Stimulated activated CD4-positive, alpha-beta T cell treated with anti-CD3 and anti-CD28 coated beads, Interleukin-12 subunit alpha, Interleukin-12 subunit beta, amount 100 ng/mL, for 24 hours (primary cell): ENCODE data around the gene BMF.
"Not testable (repeated sequence)": the region's sequence is repeated elsewhere in the genome, so short reads cannot be mapped to it uniquely, and the experiment has no call there.

Experiments used
- DNase-seq, 2 experiments: peaks; one replicate each; pipeline ENCODE4 v3.0.0-alpha.2; 2020; ENCODE audit warnings: low read depth in 2 of 2

BMF gene

DNA sequence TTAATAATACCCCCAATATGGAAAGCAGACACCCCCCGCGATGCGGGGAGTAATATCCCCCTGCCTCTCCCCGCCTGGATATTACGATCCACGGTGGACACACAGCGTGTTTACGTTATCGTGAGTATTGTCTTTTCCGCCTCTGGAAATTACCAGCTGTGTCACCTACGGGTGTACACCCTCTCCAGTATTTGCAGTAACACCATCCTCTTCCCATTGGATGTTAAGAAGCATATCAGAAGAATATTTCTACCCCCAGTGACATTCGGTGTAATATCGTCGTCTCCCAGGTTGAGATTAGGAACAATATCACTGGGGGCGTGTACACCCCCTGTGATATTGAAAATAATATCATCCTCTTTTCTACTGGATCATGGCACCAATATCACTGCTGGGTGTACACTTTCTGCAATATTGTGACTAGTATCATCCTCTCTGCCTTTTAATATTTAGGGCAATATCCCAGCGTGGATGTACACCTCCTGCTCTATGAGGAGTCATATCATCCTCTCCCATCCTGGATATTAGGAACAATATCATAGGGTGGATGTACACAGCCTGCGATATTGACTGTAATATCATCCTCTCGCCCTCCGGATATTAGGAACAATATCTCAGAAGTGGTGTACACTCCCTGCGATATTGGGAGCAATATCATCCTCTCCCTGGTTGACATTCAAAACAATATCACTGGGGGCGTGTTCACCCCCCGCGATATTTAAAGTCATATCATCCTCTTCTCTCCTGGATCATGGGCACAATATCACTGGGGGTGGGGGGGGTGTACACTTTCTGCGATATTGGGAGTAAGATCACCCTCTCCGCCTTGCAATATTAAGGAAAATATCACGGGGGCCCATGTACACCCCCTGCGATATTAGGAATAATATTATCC lies 20.3 kb upstream of the BMF start:
- DNase-seq = no peak

DNA sequence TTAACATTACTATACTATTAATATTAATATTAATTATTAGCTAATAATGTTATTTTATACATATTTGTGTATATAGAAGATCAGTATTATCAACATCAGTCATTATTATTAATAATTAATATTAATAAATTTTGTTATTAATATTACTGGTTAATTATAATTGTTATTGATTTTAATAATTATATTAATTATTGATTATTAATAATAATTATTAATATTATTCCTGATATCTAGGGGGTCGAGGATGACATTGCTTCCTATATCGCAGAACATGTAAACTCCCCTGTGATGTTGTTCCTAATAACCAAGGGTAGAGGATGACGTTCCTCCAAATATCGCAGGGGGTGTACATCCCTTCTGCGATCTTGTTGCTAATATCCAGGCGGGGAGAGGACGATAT lies 17.3 kb upstream of the BMF start:
- no peak for DNase-seq

DNA sequence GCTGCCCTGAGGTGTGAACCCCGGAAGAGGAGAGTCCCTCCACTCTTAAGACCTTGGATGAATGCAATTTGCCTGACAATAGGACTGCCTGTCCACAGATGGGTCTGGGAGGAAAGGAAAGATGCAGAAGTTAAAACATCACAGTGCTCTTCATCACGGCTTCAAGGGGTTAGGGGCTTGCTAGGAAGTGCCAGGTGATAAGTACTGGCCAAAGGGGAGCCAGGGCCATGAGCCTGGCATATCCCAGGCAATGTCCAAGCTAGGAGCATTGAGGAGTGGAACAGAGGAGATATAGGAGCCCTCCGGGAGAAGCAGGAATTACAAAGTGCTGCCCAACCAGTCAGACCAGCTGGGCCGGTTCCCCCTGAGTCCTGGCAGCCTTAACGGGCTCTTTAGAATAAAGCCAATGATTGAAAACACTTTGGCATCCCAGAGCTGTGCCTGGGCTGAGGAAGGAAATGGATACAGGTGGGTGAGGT lies 16.2 kb upstream of the BMF start:
- DNase-seq = not testable (repeated sequence)

DNA sequence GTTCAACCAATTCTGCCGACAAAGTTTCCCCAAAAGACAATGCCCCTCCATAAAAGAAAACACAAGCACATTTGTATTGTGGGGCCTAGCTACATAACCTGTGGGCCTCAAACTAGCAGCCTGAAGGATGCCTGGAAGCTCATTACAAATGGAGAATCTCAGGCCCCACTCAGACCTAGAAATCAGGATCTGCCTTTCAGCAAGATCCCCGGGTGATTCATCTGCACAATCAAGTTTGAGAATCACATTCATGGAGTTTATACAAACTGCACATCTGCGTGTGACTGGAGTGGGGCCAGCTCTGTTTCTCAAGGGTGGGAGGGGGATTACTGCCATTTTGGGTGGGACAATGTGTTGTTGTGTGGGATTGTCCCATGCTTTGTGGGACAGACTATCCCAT lies 15.7 kb upstream of the BMF start:
- not testable (repeated sequence) for DNase-seq

DNA sequence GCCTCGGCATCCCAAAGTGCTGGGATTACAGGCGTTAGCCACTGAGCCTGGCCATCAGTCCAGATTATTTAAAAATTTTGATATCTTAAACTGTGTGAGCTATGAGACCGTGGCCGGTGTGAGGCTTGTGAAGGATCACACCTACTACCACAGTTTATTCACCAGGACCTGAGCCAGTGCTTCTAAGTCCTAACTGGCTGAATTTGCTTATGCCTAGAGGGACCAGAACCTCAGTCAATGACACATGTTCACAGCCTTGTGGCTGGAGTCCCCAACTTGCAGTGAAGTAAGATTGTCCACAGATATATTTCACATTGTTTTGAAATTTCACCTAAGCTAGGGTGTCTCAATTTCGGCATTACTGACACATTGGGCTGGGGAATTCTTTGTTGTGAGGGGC lies 15.2 kb upstream of the BMF start:
- not testable (repeated sequence) for DNase-seq

DNA sequence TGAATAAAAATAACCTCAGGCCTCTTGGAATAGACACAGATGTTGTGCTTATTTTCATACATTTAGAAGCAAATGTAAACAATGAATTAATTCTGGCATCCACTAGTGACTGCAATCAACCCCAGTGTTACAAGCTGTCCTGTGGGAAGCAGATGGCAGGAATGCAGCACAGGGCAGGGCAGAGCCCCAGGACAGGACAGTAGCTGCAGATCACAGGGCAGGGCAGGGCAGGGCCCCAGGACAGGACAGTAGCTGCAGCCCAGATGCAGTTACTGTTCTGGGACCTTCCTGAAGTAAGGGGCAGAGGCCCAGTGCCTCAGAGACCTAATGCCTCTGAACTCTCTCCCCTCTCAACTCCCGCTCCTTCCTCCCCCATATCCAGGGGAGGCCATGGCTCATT lies 14.3 kb upstream of the BMF start:
- not testable (repeated sequence) for DNase-seq

DNA sequence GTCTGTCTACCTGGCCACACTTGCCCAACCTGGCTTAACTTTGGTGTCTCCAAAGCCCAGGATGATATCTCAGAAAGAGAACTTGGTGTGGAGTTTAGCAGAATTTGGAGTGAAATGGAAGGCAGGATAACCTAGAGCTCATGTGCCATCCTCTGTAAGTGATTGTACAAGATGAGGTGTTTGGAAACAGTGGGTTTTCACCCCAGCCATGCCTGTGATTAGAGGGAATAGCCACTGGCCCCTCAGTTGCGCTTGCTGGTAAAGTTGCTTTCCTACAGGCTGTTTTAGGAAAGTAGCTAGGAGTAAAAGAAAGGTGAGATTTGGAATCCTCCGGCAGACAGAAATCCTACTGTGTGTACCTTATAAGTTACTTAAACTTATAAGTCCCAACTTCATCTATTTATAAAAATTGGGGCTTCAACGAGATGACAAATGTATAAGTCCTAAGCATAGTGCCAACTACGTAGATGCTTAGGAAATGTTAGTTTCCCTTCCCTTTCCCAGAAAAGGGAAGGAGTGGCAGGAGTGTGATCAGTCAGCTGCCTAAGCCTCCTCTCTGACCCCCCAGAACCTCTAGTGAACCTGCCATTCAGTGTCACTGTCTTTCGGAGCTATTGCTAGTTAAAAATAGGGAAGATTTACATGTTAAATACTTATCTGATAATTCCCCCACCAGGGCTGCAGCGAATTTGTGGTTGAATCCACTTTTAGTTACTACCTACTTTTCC lies 13.4 kb upstream of the BMF start:
- DNase-seq = no peak

DNA sequence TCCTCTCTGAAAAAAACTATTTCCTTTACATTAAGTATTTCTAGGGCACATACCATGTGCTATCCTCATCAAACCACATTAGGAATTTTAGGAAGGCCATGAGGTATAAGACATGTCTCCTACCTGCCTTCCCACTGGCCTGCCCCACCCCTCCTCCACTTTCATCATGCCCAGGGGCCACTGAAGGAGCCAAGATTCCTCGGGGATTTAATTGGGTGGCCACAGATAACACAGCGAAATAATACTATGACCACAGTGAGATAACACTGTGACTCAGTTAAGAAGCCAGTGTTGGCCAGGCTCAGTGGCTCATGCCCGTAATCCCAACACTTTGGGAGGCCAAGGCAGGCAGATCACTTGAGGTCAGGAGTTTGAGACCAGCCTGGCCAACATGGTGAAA lies 9.8 kb upstream of the BMF start:
- no peak for DNase-seq

DNA sequence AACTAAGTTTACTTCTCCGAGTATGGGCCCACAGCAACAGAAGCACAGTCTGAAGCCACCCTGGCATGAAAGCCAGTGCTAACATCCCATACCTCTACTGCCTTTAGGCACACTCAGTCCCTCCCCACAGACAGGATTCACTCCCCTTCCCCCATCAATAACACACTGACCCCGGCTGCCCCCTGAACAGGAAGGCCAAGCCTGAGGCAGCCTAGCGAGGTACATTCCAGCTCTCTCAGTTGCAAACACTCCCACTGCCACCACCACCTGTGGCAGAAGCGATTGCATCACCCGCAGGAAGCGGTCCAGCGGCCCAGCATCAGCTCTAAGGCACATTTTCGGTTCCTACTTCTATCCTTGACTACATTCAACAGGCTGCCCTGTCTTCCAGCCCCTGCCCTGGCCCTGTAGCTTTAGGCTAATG lies 7.0 kb upstream of the BMF start:
- DNase-seq = no peak

DNA sequence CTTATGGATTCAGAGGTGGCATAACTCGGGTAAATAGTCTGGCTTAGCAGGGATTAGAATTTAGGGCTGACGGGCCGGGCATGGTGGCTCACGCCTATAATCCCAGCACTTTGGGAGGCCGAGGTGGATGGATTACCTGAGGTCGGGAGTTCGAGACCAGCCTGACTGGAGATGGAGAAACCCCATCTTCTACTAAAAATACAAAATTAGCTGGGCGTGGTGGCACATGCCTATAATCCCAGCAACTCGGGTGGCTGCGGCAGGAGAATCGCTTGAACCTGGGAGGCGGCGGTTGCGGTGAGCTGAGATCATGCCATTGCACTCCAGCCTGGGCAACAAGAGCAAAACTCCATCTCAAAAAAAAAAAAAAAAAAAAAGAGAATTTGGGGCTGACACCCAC lies 6.4 kb upstream of the BMF start:
- not testable (repeated sequence) for DNase-seq

DNA sequence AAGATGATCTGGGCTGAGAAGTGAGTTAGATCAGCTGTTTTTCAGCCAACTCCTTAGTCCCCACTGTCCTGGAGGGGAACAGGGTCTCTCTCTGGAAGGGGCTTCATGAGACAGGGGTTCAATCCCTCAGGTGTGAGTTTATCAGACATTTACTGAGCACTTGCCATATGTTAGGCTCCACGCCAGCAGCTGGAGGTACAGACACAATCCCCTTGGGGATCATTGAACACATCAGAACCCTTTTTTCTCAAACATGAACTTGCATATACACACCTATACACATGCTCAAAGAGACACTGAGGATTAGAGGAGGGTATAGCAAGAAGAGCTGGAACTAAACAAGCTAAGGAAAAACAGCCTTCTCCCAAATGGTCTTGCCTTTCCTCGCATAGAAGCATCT lies 5.5 kb upstream of the BMF start:
- no peak for DNase-seq

DNA sequence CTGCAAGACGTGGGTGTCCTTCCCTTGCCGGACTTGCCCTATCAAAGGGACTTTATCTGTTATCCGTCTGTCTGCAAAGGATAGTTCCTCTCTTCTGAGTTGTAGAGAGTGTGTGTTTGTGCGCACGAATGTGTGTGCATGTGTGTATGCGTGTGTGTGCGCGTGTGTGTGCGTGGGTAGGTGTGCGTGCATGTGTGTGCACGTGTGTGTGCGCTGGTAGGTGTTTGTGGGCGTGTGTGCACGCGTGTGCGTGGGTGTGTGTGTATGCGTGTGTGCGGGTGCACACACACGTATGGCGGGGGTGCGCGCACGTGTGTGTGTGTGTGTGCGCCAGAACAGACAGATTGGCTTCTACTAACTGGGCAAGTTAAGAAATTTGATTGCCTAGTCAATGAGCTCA lies 4.1 kb upstream of the BMF start:
- DNase-seq = no peak

DNA sequence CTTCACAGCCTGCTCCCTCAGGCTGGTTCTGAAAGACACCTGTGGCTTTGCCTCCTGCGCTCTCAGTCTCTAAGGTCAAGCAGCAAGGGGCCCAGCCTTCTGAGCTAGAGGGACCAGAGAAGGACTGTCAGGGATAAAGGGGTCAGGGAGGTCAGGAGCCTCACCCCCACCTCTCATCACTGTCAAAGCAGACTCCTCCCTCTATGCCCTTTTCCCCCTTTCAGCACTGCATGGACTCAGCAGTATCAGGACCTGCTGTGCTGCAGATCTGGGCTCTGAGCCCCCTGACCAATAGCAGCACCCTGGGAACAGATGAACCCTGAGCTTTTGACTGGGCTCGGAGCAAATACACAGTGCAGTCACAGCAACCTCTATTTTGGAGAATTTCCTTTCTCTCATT lies 3.2 kb upstream of the BMF start:
- no peak for DNase-seq

DNA sequence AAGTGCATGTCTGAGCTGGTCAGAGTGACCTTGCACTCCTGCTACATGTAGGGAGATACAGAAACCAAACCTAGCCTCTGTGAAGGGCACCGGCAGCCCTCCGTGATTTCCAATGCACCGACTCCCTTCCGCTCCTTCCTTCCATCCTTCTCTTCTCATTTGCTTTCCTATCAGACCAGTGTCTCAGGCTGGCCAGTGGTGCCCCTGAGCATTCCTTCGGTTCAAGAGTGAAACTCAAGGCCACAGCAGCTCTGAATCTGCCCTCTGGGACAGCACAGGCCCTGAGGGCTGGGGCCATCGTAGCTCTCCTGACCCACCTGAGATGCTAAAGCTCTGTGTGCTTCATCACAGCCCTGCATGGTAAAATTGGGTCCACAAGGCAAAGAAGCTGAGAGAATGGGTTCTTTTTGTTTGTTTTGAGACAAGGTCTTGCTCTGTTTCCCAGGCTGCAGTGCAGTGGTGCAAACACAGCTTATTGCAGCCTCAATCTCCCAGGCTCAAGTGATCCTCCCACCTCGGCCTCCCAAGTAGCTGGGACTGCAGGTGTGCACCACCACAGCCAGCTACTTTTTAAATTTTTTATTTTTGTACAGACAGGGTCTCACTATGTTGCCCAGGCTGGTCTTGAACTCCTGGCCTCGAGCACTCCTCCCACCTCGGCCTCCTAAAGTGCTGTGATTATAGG lies 2.3 kb upstream of the BMF start:
- no peak for DNase-seq

DNA sequence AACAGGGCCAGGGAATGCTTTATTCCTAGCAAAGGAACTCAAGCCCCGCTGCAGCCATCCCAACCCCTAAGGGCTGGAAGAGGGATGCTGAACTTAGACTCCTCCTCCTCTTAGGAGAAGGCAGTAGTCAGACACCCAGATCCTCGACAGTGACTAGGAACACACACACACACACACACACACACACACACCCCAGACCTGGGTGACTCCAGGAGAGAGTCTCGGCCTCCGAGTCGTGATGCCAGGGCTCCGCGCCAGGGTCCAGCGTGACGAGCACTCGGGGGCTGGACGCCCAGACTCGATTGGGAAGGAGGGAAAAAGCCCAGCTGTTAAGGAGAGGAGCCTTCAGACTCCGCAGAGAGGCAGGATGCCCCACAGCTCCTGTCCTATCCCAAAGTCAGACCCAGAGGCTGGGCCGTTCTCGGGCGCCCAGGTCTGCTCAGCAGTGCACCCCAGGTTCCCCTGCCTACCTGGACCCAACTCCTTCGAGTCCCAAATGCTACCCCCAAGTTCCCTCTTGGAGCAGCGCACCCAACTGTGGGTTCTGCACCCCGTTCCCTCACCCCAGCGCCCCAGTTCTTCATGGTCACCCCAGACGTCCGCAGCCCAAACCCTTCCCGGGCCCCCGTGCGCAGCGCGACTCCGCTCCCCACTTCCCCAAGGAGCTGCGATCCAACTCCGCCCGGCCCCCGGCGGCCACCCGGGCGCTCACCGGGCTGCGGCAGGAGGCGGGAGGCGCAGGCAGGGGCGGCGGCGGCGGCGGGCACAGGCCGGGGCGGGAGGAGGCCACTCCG lies 421 bp downstream of the BMF start:
- DNase-seq = no peak

DNA sequence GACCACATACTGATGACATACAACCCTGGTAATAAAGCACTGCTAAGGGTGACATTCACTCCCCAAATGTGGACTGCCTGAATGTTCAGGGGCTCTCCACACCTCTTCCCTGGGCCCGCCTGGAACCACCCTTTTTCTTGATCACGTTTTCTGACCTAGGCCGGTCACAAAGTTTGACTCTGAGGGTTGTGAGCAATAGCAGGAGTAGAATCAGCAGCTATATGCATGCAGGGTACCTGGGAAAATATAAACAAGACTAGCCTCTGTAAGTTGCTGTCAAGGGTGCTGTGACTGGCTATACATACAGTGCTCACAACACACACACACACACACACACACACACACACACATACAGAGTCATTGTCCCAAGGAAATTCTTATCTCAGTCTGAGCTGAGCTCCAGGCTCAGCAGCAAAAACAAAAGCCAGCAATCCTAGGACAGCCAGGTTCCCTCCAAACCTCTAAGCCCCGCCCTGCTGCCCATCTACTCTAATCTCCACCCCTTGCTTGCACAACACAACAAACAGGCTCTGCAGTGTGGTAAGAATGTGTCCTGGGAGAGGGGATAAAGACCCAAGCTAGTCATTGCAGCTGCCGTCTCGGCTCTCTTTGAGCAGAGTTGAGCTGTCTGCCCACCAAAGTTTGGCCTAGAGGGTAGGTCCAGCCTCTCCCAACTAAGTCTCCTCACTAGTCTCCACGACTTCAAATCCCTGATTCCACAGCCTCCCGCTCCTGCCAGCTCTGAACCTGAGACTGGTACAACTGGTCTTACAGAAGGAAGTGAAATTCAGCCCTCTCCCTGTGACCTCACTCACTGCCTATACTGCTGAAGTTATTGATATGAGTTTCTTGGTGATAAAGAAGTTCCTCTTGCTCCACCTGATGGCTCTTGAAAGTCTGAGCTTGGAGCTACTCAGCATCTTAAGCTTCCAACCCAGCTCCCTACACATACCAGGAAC lies 2.2 kb downstream of the BMF start:
- DNase-seq = no peak

DNA sequence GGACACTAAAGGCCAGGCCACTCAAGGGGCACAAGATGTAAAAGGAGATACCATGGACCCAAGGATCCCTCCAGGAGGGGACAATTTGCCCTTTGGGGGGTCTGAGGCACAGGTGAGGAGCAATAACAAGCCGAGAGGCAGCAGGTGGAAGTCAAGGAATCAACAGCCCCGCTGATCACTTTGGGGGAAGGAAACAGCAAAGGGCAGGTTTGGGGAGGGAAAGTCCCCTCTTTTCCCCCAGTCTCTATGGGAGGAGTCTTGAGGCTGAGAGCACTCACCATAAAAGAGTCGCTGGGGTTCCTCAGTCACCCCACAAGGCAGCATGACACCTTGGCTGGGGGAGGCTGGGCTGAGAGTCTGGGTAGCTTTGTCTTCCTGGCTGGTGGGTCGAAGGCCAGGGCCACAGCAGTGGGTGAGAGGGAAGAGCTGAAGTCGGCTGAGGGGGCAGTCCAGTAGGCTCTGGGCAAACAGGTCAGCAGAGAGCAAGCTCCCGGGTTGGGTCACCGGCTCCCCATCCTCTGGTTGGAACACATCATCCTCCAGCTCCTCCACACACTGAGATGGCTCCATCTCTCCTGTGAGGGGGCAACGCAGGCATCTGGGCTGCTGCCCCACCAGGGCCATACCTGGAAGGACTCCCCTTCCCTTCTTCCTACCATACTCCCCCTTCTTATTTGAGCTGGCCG lies 3.0 kb downstream of the BMF start:
- DNase-seq = peak in 1 of 2 experiments; percentile 45

DNA sequence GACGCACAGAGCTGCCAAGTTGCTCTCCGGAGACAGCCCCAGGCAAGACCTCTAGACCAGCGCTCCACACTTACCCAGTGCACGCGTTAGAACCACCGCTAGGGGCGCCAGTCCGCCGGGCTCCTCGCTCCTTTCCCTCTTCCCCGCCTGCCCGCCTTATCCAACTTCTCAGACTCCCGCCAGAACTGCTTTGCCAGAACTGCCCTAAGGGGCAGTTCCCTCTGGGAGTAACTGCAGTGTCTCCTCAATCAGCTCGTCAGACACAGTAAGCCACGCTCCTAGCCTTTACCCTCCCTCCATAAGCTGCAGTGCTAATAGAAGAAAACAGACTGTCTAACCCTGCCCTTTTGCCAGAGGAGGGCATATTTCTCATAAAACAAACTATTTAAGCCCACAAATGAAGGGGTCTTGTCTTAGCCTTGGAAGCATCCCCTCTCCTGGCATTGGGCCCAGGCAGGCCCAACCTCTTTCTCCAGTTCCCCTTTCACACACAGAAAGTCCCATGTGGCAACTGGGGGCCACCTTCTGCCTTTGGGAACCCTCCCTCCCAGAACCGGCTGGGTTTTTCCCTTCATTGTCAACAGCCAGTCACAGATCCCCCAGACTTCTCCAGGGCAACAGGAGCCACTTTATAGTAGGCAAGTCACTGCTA lies 3.7 kb downstream of the BMF start:
- DNase-seq = peak; percentile 72 to 86

DNA sequence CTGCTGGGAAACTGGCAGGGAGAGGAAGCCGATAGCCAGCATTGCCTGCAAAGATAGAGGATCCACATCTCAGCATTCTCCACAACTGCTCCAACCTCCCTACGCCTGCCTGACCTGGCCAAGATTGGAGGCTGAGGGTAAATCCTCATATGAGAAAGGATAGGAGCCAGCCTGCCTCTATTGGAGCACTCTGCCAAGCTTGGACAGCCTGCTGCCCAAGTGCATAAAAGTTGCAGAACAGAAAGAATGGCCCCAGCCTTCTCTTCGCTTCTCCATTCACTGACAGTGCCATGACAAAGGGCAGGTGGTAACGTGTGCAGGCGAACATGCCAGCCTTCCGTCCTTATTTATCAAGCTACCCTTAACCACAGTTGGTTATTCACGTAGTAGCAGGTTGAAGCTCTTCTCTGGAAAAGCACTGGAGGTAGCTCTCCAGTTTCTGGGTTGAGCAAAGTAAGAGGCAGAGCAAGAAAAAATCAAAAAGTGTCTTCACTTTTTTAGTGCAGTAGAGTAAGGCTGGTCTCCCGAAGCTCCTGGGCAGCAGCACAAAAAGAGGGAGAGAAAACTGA lies 4.3 kb downstream of the BMF start:
- DNase-seq = no peak
